NCI-H446 treated with DMSO at 0.1 percent for 48 hours (cell line): ENCODE measurements around the gene HJURP.

Experiments used
- DNase-seq: peaks from one replicate; lab custom pipeline; 2025; lab: John Stamatoyannopoulos, UW

Gene HJURP

GRCh38 chr2:233847248-233847898 lies 7.0 kb downstream of the HJURP start:
- DNase-seq: no peak

DNA sequence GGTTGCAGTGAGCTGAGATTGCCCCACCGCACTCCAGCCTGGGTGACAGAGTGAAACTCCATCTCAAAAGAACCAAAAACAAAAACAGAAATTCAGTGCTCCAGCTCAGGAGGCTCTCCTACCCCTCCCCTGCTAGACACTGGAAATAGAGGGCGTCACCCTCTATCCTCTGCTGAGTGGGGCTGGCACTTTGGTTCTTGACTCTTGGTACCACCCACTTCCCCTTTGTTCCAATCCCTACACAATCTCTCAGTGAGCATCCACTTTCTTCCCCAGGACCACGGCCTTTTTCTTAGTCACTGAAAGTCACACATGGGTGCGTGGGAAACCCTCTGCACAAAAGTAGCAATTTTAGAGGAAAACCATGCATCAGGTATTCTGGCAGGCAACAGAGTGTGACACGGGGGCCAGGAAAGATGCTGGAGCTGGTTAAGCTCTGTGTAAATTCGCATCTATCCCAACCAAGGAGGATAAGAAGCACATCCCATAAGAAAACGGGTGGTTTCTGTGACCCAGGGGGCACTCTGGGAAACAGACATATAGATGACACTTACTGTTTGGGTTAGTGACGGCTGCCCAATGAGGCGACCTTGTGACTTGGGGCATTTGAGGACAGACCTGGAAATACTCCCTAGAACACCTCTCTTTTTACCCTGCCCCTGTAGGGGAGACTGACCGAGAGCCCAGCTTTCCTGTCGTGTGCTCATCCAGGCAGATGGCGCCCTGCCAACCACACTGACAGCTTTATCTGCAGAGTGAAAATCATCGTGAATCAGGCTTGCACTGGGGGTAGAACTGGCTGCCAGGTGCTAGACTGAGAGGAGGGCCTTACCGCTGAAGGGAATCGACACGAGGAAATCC lies 7.7 kb downstream of the HJURP start:
- no peak for DNase-seq

GRCh38 chr2:233845301-233846060 lies 8.9 kb downstream of the HJURP start:
- DNase-seq: no peak

DNA sequence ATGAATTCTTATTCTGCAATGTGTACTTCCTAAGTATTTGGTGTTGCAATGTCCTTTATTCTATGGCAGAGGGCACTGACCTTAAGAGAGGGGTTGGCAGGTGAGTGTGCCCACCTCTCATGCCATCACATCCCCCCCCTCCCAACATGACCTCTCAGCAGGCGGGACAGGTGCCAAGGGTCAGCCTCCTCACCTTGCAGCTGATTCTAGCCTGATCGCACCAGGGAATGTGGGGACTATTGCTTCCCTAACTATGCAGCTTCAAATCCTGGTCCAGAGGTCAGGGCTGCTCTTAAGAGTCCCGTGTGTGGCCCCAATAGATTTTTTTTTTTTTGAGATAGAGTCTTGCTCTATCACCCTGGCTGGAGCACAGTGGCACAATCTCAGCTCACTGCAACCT lies 9.5 kb downstream of the HJURP start:
- no peak for DNase-seq

- DNase-seq: no peak
These were observed 10.1 kb downstream of the HJURP start for GRCh38 chr2:233844064-233844807.

- no peak for DNase-seq
These were observed 13.2 kb downstream of the HJURP start for GRCh38 chr2:233841183-233841582.

DNA sequence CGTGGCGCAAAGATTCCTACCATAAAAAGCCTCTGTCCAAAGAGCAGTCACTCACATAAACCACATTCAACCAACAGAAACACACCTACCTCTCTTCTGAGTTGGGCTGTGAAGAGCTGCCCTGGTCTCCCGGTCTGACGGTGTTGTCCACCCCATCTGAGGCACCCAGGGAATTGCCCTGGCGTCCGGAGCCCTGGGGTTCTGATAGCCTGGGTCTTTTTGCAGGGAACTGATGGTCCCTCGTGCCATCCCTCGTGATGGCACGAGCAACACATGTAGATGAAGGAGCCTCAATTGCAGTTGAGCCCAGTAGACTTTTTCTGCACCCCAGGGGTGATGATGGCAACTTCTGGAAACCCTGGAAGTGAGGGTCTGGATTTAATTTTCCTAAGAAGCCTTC lies 13.8 kb downstream of the HJURP start:
- no peak for DNase-seq

DNA sequence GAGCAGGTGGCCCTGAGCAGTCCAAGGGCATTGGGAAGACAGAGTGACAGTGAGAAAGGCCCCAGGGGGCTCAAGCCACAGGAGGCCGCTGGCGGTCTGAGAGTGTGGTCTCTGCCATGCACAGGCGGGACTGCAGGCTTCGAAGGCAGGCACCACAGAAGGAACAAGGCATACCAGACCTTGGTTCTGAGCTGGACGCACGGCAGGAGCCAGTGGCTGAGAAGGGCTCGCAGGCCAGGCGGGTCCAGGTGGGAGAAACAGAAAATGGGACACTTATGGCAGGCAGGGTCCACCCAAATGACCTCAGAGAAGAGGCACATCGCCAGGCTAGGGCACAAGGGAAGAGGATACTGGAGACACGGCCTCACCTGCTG lies 14.9 kb downstream of the HJURP start:
- DNase-seq: no peak

DNA sequence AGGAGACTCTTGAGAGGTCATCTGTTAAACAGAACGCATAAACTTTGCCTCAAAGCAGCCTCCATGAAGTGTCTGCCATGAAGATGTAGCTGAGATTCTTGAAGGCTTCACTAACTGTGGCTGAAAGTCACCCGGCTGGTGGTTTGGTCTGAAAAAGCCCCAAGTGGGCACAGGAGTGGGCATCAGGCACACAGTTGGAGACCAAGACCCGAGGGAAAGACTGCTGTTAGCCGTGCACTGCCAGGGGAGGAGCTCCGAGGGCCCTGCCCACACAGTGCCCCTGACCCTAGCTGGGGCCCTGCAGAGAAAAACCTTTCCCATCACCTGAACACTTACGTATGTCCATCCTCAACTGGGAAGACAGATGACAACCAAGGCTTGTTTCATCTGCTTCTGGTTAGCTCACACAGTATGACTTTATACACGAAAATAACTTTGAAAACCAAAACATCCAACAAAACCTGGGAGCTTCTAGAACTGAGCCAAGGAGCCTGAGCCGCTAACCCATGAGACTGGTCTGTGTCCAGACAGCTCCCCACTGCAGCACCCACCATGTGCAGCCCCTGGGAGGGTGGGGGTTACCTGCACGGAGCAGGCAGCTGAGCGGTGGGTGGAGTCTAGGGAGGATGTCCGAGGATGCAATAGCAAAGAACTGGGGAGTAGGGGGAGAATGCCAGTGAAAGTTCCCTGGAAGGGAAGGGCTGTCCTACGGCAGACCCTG lies 15.4 kb downstream of the HJURP start:
- no peak for DNase-seq

DNA sequence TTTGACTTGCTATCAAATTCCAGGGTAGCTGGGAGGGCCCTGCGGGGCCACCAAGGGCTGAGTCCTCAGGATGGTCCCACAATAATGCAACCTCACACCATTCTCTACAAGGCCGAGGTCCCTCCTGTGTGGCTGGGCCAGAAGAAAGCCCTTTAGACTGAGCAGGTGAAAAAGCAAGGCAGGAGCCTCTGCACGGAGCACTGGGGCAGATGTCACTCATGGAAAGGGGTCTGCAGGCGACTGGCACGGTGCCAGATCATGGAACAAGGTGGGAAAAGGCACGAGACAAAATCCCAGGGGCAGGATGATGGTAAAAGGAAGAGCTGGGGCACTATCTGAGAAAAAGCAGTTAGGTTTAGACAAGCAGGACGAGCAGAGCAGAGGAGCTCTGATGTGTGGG lies 16.1 kb downstream of the HJURP start:
- DNase-seq: no peak

GRCh38 chr2:233837694-233838229 lies 16.6 kb downstream of the HJURP start:
- no peak for DNase-seq

DNA sequence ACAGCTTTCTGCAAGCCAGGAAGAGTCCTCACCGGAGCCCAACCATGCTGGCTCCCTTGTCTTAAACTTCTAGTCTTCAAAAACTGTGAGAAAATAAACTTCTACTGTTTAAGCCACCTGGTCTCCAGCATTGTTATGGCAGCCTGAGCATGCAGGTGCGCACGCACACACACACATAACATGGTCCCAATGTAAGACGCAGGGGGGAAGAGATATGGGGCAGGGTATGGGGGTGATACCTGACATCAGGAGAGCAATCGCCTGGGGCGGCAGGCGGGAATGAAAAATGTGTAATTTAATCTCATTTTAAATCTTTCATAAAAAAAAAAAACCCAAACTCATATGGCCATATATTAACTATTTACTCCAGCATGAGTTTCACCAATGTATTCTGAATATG lies 18.0 kb downstream of the HJURP start:
- DNase-seq: no peak

- DNase-seq: no peak
These were observed 18.8 kb downstream of the HJURP start for GRCh38 chr2:233835230-233836186.

DNA sequence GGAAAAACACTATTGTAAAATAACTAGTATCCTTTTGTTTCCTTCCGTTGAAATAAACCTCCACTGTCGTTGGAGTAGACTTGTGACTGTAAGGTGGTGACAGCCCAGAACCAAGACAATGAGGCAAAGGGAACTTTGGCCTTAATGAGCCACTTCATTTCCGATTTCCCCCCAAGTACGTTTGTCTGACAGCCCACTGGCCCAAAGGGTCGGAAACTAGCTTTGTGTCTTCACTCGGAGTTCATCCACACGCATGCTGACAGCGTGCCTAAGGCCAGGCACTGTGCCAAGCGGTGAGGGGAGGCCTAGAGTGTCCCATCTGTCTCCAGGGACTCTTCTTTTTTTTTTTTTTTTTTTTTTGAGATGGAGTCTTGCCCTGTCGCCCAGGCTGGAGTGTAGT lies 21.0 kb downstream of the HJURP start:
- DNase-seq: no peak

GRCh38 chr2:233832869-233833311 lies 21.4 kb downstream of the HJURP start:
- no peak for DNase-seq

DNA sequence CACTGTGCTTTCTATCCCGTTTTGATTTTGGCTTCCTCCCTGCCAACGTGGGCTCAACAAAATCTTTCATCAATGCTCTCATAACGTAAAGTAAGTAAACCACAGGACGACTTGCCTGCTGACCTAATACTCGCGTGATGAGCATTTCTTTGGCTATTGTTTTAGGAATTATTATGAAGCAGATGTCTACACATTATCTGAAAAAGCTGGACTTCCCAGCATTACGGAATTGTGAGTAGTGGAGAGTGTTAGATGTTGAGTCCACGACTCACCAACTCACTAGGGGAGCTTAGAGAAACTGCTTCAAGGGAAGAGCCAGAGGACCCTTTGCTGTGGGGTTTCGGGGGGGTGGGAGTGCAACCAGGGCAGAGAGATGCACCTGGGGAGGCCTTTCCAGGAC lies 21.9 kb downstream of the HJURP start:
- no peak for DNase-seq

- DNase-seq: no peak
These were observed 22.5 kb downstream of the HJURP start for GRCh38 chr2:233831861-233832260.

GRCh38 chr2:233831011-233831721 lies 23.2 kb downstream of the HJURP start:
- no peak for DNase-seq

DNA sequence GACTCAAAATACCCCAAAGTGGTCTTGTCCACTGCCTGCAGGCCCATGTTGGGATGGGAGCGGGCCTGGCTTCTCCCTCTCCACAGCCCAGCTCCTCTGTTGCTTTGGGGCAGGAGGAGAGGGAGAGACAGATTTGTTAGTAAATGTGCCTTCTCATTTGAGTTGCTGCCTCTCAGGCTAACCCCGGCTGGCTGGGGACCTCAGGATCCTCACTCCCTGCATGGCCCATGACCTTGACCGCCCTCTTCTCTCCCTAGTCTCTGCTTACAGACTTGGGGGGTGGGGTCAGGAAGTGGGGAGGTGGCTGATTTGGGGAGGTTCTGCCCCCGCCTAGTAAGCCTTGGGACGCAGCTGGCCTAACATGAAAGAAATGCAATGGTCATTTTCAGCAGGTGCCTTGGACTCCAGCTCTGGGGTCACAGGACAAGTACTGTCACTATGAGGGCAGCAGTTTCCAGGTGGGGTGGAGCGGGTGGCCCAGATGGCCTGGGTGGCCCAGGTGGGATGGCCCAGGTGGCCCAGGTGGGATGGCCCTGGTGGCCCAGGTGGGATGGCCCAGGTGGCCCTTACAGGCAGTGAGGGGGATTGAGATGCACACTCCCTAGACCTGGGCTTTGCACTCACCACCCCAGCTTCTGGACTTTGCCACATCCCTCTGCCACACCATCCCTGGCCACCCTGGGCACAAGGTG lies 24.1 kb downstream of the HJURP start:
- DNase-seq: no peak
